LHCN-M2 (cell line): ENCODE results near the gene BIRC7. TPM values are rescaled to one million over a fixed set of nuclear protein-coding genes. Genes with fewer than 3 reads are reported as not detected.

Experiments
- DNase-seq: peaks from one replicate; pipeline ENCODE4 v3.0.0-alpha.2; 2012; ENCODE audit warnings: low read depth
- total RNA-seq: library from RNA; depleted of rRNA; stranded (reverse); fragments of >200 nt; gene quantifications from 2 replicates; pipeline ENCODE4 v1.2.3, GENCODE V29; 2014

The BIRC7 gene
- total RNA-seq, 1 experiment from 2014 or later, result not detected

DNA sequence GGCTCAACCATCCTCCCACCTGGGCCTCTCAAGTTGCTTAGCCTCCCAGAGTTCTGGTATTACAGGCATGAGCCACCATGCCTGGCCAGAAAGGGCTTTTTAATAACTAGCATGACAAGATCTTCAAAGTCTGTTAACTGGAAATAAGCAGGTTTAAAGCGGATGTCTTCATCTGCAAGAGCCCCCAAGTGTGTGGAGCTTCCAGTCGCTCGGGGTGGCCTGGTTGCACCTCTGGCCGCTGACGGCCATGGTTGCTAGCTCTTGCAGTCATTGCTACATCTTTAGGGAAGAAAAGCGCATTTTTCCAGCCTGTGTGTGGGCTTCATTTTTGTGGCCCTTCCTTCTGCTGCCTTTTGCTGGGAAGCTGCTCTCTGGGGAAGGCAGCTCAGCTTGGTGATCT is 44.7 kb downstream of the BIRC7 start:
- DNase-seq, result no peak

GRCh38 chr20:63280929-63281545 is 45.3 kb downstream of the BIRC7 start:
- DNase-seq, result no peak

DNA sequence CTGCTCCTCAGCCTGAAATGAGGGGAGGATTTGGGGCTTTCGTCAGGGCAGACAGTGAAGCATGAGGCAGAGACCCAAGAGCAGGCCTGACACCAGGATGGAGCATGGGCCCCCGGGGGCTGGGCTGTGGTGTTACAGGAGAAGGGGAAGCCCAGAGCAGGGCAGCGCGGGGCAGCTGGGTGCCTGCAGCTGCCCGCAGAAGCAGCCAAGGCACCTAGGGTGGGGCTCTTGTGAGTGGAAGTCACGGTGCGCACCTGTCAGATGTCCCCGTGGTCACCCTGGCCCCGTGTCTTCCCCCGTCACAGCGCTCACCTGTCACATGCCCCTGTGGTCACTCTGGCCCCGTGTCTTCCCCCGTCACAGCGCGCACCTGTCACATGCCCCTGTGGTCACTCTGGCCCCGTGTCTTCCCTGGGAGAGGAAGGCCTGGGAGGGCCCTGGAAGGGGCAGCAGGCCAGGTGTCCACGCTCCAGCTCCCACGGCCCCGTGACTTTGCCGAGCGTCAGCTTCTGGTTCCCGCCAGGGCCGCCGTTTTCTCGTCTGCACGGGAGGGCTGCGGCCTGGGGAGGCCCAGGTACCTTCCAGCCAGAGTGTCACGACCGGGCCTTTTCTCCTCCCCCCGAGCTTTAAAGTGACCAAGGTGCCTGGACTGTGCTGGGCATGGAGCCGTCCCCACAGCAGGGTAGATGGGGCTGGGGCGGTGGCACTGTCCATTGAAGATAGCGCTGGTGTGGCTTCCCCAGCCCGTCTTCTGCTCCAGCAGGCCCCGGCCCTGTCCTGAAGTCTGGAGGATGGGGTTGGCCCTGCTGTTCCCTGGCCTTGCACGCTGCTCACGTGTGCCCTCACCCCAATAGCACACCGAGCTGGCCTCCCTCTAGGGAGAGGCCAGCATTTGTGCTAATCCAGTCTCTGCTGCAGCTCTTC is 46.3 kb downstream of the BIRC7 start:
- DNase-seq, result no peak

- no peak for DNase-seq
These were observed 47.2 kb downstream of the BIRC7 start for GRCh38 chr20:63282946-63283345.

DNA sequence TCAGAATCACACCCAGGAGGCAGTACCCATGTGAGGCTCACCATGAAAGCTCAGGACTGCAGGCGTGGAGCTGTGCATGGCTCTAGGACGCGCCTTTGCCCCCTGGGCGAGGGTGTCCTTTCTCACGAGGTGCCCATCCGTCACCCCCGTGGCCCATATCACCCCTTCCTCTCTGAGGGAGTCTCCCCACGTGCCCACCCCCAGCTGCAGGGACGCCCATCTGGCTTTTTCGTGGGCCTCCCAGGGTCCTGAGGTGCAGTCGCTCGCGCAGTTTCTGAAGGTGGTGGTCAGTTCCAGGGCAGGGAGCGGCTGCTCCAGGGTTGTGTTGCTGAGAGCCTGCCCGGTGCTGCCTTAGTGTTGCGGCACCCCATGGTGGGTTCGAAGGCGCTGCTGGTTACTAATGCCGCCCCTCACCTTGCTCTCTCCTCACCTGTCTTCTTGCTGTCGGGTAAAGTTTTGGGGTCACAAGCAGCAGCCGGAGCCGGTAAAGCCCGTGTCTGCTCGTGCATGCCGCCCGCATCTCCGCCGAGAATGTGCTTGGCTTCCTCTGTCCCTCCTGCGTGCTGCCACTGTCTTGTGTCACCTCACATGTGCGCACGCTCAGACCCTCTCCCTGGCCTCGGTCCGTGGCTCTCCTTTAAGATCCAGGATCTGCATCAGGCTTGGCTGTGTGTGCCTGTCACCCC is 47.8 kb downstream of the BIRC7 start:
- no peak for DNase-seq

- no peak for DNase-seq
These were observed 48.4 kb downstream of the BIRC7 start for GRCh38 chr20:63284083-63284440.

DNA sequence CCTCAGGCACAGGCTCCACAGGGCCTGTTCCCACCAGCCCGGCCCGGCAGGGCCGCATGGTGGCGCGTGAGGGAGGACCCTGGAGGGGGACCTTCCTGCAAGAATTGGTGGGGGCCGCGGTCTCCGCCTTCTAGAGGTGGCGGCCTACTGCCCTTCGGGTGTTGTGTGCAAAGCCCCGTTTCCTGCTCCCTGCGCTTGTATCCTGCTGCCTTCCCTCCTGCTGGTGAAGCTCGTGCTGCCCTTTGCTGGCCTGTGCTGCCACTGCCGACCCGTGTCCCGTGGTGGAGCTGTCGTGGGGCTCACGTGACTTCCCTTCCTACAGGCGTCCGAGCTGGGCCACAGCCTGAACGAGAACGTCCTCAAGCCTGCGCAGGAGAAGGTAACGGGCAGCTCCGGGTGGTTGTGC is 48.8 kb downstream of the BIRC7 start:
- no peak for DNase-seq

GRCh38 chr20:63284981-63285524 is 49.3 kb downstream of the BIRC7 start:
- no peak for DNase-seq

- DNase-seq, result no peak
These were observed 50.2 kb downstream of the BIRC7 start for GRCh38 chr20:63285636-63286615.

DNA sequence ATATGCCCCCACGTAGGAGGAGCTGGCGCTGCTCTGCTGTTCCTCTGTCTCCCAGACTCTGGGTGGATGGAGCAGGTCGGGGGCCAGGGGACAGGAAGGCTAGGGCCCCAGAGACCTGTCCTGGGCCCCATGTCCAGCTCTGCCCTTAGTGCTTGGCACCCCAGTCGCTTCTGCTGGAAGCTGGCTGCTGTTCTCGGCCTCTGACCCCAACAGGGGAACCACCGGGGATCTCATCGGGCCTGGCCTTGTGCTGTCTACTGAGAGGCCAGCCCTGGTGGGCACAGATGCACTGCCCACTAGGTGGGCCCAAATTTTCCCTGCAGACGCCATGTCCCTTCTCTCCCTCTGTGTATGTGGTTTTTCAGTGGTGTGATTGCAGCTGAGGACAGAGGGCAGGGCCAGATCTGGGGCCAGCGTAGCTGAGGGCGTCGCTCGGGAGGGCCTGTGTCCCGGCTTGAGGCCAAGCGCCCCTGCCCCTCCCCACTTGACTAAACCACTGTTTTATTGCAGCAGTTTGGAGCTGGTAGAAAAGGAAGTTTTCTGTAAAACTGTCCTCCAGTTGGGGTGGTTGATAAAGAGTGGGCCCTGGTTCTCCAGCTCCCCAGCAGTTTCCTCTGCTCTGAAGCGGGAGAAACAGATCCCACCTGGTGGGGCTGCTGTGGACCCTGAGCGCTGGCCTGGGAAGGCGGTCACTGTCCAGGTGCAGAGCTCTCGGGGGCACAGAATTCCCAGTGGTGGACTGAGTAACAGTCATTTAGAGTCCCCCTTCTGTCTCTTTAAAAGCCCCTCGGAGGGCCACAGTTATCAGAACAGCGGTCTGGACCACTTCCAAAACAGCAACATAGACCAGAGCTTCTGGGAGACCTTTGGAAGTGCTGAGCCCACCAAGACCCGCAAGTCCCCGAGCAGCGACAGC is 51.3 kb downstream of the BIRC7 start:
- no peak for DNase-seq

- DNase-seq, result no peak
These were observed 52.2 kb downstream of the BIRC7 start for GRCh38 chr20:63287697-63288580.

GRCh38 chr20:63288581-63289251 is 53.0 kb downstream of the BIRC7 start:
- no peak for DNase-seq

DNA sequence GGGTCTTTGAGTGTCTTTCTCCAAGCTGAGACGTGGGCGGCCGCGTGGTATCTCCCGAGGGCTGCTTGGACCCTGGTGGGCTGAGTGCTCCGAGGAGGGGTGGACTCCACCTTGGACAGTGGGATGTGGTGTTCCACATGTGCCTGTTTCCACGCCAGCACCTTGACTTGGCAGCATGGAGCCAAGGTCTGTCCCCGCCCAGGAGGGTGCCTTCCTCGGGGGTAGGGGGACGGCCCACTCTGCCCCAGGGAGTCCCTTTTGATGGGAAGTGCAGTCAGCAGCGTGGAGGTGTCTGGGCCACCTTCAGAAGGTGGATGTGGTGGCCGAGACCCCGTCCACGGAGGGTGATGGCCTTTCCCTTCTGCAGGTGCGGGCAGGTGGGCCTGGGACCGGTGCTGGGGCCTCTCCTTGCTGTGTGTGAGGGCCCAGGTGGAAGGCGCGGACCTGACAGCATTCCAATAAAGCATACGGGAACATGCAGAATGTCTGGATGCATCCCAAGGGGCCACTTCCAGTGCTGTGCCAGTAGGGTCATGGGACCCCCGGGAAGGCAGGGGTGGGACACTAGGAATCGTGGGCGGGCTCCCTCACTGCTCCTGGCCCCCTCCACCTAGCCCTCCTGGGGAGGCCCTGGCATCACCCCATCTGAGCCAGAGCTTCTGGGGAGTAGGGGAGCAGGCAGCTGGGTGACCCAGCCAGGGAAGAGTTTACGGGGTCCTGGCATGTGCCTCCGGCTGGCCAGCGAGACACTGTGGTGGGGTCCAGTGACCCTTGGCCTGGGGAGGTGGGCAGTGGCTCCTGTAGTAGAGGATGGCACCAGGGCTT is 53.8 kb downstream of the BIRC7 start:
- DNase-seq, result no peak
